Stomach (tissue), 9 donors: ENCODE results near the gene NR2C1. TPM values are rescaled to one million over a fixed set of nuclear protein-coding genes. Genes with fewer than 3 reads are reported as not detected.

Experiments
- DNase-seq, 2 donors: peaks; one replicate each; pipeline versions ENCODE4 v3.0.0 to v3.0.0-alpha.2; 2013 to 2019
- H3K27ac ChIP-seq, 5 donors: fragments of 200-600 bp in 4 of 5; sonication (generic) in 4 of 5; one replicate each; pipeline ENCODE4 v1.5.1; 2013 to 2019; ENCODE audit warnings: mild to moderate bottlenecking in 1 of 5, moderate library complexity in 1 of 5
- H3K27me3 ChIP-seq, 3 donors: fragments of 200-600 bp; sonication (generic); one replicate each; pipeline ENCODE4 v1.5.1; 2017 to 2019; ENCODE audit warnings: mixed run types in 1 of 3
- H3K36me3 ChIP-seq, 4 donors: fragments of 200-600 bp; sonication (generic); 1 replicate in 3 of 4; 2 replicates in 1 of 4; pipeline ENCODE4 v1.5.1; 2016 to 2019
- H3K4me1 ChIP-seq, 4 donors: fragments of 200-600 bp; sonication (generic); one replicate each; pipeline ENCODE4 v1.5.1; 2016 to 2019
- H3K4me3 ChIP-seq, 4 donors: fragments of 200-600 bp; sonication (generic) in 3 of 4; one replicate each; pipeline ENCODE4 v1.5.1; 2016 to 2019; ENCODE audit warnings: mild to moderate bottlenecking in 1 of 4
- H3K9me3 ChIP-seq, 4 donors: fragments of 200-600 bp; sonication (generic); one replicate each; pipeline ENCODE4 v1.5.1; 2016 to 2019
- CTCF ChIP-seq, 7 experiments: fragments of 450-650 bp in 4 of 7; fragments of 200-600 bp in 3 of 7; sonication (generic) in 3 of 7; IDR thresholded peaks; one replicate each; pipeline ENCODE4 v1.5.1; 2016 to 2019; ENCODE audit warnings: antibody characterized with exemption in 7 of 7, control low read depth in 2 of 7, mild to moderate bottlenecking in 1 of 7
- EP300 ChIP-seq: sonication (generic); formaldehyde crosslinking; IDR thresholded peaks from one replicate; pipeline ENCODE4 v1.6.1; 2017; ENCODE audit warnings: antibody characterized with exemption
- POLR2A ChIP-seq, 4 donors: fragments of 450-650 bp; IDR thresholded peaks; one replicate each; pipeline ENCODE4 v1.6.1; 2016; ENCODE audit warnings: antibody characterized with exemption in 4 of 4, control low read depth in 2 of 4, mild to moderate bottlenecking in 1 of 4, moderate library complexity in 1 of 4
- POLR2AphosphoS5 ChIP-seq, 3 donors: sonication (generic); formaldehyde crosslinking; IDR thresholded peaks; one replicate each; pipeline ENCODE4 v1.6.1; 2016; ENCODE audit warnings: antibody characterized with exemption in 3 of 3
- WGBS, 5 donors: extraction: QIAGEN DNeasy Blood & Tissue Kit in 3 of 5; methylation state at CpG; one replicate each; pipeline versions ENCODE4 v1.1.5 to v1.1.7; 2013 to 2018; 5-methylcytosine and 5-hydroxymethylcytosine counted together
- intact Hi-C: fragments of 100-400 bp; cut with DNase I; formaldehyde crosslinking; loops from one replicate; pipeline ENCODE4 v1.15.1; 2023; ENCODE audit warnings: low total_unique reads
- polyA plus RNA-seq, 3 donors: library from polyadenylated mRNA; stranded (reverse); fragments of 200-250 nt; gene quantifications; one replicate each; pipeline ENCODE4 v1.2.3, GENCODE V29; 2013
- total RNA-seq, 5 donors: library from RNA; depleted of rRNA; stranded (reverse); fragments of >200 nt; gene quantifications; one replicate each; pipeline versions ENCODE4 v1.1.0 to v1.2.3, GENCODE V29; 2014 to 2016
- donor health status: healthy with polysubstance abuse.
- donor health status: Bipolar disorder and iron deficiency.
- donor health status: healthy.

Gene NR2C1
- total and polyA plus RNA-seq, 8 donors = 8.7 to 76.4 (median 30.8) TPM

- intact Hi-C loops = no loop called here
- no peaks in the 10 kb centered on the region for H3K36me3 ChIP-seq
- H3K4me1 ChIP-seq = peaks cover 12 to 29% (median 24%) of the 10 kb centered on the region in 4 donors
- DNase-seq = peak in 1 of 2 donors; percentile 5
- H3K27ac ChIP-seq = peak overlapping the region in 4 of 5 donors; percentile 88 to 93 (median 90)
- no peaks in the 10 kb centered on the region for H3K27me3 ChIP-seq
- H3K4me3 ChIP-seq = peak overlapping the region; percentile 78 to 100 (median 95)
- H3K9me3 ChIP-seq = no peaks in the 10 kb centered on the region
- WGBS, 5 donors = 59 to 62% (median 62%) methylated on average over 23 of the region's 23 CpGs
- TF ChIP-seq POLR2A (IDR thresholded peaks at IDR 0.05) = no peak
- peak in 3 of 7 experiments; percentile 55 to 76 (median 74) for TF ChIP-seq CTCF (IDR thresholded peaks at IDR 0.05)
These were observed 491 bp upstream of the NR2C1 start for GRCh38 chr12:95073698-95074520.

- DNase-seq = no peak
- Histone ChIP-seq H3K9me3 (no peaks in the 10 kb centered on the region), H3K27me3 (no peaks in the 10 kb centered on the region), H3K4me1 (peaks cover 12 to 29% (median 24%) of the 10 kb centered on the region in 4 donors), H3K4me3 (no peak overlapping the region), H3K36me3 (peaks cover 0 to 22% (median 21%) of the 10 kb centered on the region in 4 donors), H3K27ac (no peak overlapping the region)
- intact Hi-C loops = no loop called here
- WGBS, 5 donors = 73 to 93% (median 91%) methylated on average over 1 of the region's 1 CpG
- no peak for TF ChIP-seq EP300
- no peak for TF ChIP-seq POLR2A (IDR thresholded peaks at IDR 0.05)
- no peak for TF ChIP-seq POLR2AphosphoS5 (IDR thresholded peaks at IDR 0.05)
- no peak for TF ChIP-seq CTCF (IDR thresholded peaks at IDR 0.05)
These were observed 3.0 kb downstream of the NR2C1 start for GRCh38 chr12:95070378-95070777.

- peaks cover 13 to 63% (median 60%) of the 10 kb centered on the region in 4 donors for H3K36me3 ChIP-seq
- WGBS, 5 donors = 92 to 93% (median 93%) methylated on average over 7 of the region's 7 CpGs
- H3K4me1 ChIP-seq = peaks cover 0 to 9% (median under 1%) of the 10 kb centered on the region in 4 donors
- no peaks in the 10 kb centered on the region for H3K9me3 ChIP-seq
- no peaks in the 10 kb centered on the region for H3K27me3 ChIP-seq
- no peak for DNase-seq
- intact Hi-C loops = no loop called here
- H3K4me3 ChIP-seq = no peak overlapping the region
- H3K27ac ChIP-seq = no peak overlapping the region
- TF ChIP-seq POLR2AphosphoS5 (IDR thresholded peaks at IDR 0.05) (no peak), POLR2A (IDR thresholded peaks at IDR 0.05) (no peak), CTCF (IDR thresholded peaks at IDR 0.05) (no peak), EP300 (no peak)
These were observed 7.1 kb downstream of the NR2C1 start for GRCh38 chr12:95066091-95066855.

- intact Hi-C loops = no loop called here
- Histone ChIP-seq H3K27ac (no peak overlapping the region), H3K36me3 (peaks cover 33 to 99% (median 98%) of the 10 kb centered on the region in 4 donors), H3K27me3 (no peaks in the 10 kb centered on the region), H3K4me3 (no peak overlapping the region), H3K9me3 (no peaks in the 10 kb centered on the region), H3K4me1 (no peaks in the 10 kb centered on the region)
- no peak for DNase-seq
- no peak for TF ChIP-seq POLR2AphosphoS5 (IDR thresholded peaks at IDR 0.05)
- no peak for TF ChIP-seq POLR2A (IDR thresholded peaks at IDR 0.05)
- no peak for TF ChIP-seq EP300
- TF ChIP-seq CTCF (IDR thresholded peaks at IDR 0.05) = no peak
- WGBS, 5 donors = 92 to 100% (median 97%) methylated on average over 1 of the region's 1 CpG
These were observed 12.5 kb downstream of the NR2C1 start for GRCh38 chr12:95060951-95061350.
